Fibroblast of the aortic adventitia (primary cell): ENCODE results near the gene RALGDS. TPM values are rescaled to one million over a fixed set of nuclear protein-coding genes. Genes with fewer than 3 reads are reported as not detected.

Experiments
- DNase-seq: peaks from one replicate; pipeline ENCODE4 v3.0.0-alpha.2; 2010; ENCODE audit warnings: low read depth
- H3K4me3 ChIP-seq: 2 replicates; pipeline ENCODE4 v1.5.1; 2011; ENCODE audit warnings: low read depth, mild to moderate bottlenecking, control low read depth, low read length, moderate library complexity
- total RNA-seq: library from RNA; depleted of rRNA; stranded (reverse); fragments of >200 nt; gene quantifications from 2 replicates; pipeline ENCODE4 v1.2.3, GENCODE V29; 2012; ENCODE audit warnings: low replicate concordance
- TF ChIP-seq, protein P1 (sequence below): IDR thresholded peaks from 2 replicates; pipeline ENCODE4 v1.5.1; 2011; ENCODE audit warnings: mild to moderate bottlenecking, low read length, control low read depth, inconsistent platforms; ENCODE audit not compliant: insufficient read depth

Gene RALGDS
- total RNA-seq, 1 donor: 15.6 TPM

DNA sequence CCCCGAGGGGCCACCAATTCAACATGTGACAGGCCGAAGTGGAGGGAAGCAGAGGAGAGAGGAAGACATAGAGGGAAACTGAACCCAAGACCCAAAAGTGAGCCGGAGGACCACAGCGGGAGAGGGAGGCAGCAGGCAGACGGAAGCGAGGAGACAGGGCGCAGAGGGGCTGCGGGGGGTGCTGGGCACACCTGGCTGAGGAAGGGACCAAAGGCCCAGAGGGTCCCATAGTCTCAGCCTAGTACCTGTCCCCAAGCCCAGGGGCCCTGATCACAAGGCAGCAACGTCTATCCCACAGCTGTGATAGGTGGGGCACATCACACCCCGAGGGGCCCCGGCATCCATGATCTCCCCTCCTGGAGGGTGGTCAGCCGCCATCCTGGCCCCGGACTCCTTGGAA is 7.1 kb upstream of the RALGDS start:
- no peak for DNase-seq
- no peak overlapping the region for H3K4me3 ChIP-seq
- TF ChIP-seq, protein P1, sequence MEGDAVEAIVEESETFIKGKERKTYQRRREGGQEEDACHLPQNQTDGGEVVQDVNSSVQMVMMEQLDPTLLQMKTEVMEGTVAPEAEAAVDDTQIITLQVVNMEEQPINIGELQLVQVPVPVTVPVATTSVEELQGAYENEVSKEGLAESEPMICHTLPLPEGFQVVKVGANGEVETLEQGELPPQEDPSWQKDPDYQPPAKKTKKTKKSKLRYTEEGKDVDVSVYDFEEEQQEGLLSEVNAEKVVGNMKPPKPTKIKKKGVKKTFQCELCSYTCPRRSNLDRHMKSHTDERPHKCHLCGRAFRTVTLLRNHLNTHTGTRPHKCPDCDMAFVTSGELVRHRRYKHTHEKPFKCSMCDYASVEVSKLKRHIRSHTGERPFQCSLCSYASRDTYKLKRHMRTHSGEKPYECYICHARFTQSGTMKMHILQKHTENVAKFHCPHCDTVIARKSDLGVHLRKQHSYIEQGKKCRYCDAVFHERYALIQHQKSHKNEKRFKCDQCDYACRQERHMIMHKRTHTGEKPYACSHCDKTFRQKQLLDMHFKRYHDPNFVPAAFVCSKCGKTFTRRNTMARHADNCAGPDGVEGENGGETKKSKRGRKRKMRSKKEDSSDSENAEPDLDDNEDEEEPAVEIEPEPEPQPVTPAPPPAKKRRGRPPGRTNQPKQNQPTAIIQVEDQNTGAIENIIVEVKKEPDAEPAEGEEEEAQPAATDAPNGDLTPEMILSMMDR: no peak

DNA sequence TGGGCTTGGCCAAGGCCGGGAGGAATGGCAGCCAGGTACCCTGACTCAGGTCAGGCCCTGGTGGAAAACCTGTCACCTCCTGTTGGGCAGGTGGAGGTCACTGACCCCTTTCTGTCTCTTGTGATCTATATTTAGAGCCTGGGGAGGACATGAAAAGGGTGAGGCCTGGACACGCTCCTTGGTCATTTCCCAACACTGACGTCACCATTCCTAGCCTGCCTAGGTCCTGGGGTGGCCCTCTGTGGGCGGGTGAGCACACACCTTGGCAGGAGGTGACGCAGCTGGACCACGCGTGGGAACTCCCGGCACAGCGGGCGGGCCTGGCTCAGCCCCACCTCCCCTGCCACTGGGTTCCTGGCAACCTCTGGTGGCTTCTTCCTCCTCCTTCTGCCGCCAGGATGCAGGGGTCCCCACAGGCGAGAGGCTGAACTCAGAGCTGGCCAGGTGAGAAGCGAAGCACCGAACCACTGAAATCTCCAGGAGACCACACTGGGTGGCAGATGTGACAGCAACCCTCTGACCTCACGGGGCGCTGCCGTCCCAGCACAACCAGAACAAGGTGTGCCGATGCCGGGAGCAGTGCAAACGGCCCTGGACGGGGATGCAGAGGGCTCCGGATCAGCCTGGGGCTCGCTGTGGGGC is 6.4 kb upstream of the RALGDS start:
- TF ChIP-seq, protein P1: no peak
- DNase-seq: no peak
- no peak overlapping the region for H3K4me3 ChIP-seq

DNA sequence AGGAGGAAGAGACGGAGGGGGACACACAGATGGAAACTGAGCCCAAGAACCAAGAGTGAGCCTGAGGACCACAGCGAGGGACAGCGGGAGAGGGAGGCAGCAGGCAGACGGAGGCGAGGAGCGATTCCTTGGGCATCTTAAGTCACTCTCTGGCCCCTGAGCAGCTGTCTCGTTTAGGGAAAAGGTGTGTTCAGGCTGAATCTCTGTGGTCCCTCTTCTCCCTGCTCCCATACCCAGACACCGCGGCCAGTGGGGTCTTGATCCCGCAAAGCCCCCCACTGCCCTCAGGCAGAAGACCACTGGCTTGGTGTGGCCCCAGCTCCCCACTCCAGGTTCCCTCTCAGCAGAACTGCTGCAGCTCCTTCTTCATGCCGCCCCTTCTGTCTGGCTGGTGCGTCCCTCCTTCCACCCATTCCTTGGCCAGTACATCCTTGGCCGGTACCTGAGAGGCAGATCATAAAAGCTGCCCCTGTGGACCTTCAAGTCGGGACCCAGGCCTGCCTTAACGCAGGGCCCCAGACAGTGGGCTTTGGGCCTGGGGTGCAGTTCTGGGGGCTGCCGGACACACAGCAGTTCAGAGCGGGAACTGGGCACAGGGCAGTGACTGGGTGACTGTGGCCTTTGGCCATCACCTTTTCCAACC is 5.8 kb upstream of the RALGDS start:
- DNase-seq: no peak
- H3K4me3 ChIP-seq: no peak overlapping the region
- TF ChIP-seq, protein P1: no peak

DNA sequence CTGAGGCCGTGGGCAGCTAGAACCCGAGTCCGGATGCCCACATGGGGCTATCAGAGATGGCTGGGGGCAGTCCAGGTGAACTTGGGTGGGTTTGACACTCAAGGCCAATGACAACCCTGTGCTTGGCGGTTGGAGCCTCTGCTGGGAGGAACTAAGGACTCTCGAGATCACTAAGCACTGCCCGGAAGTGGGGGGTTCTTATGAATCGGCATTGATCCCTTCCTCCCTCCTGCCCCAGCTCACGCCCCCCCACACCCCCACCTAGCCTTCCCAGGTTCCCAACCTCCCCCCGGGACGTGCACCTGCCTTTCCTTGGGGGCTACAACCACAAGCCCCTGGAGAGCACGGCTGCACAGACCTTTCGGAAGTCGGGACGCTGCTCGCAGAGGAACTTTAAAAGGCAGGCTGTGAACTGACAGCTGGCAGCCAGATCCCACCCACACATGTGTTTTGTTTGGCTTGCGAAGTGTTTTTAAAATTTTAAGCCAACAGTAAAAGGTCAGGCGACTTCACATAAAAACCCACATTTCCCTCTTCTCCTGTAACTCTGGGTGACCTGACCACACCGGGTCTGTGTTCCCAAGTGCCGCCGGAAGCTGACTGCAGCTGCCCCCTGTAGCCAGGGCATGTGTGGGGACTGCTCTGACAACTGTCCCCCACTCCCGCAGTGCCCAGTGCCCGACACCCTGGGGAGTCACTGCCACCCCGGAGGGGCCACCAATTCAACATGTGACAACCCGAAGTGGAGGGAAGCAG is 5.1 kb upstream of the RALGDS start:
- no peak overlapping the region for H3K4me3 ChIP-seq
- TF ChIP-seq, protein P1: no peak
- DNase-seq: peak; percentile 52

DNA sequence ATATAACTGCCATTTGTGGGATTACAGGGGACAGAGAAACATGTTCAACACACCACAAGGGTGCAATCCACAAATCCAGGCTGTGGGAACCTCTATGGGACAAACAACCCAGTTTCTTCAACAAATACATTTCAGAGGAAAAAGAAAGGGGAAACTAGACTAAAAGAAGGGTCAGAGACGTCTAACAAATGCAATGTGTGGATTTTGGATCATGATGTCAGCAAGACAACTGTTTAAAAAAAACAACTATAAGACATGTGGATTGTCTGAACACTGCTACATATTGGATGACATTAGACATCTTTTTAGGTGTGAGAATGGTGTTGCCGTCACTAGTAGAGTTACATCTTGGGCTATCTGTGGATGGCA is 3.9 kb upstream of the RALGDS start:
- DNase-seq: no peak
- H3K4me3 ChIP-seq: no peak overlapping the region
- TF ChIP-seq, protein P1: no peak

DNA sequence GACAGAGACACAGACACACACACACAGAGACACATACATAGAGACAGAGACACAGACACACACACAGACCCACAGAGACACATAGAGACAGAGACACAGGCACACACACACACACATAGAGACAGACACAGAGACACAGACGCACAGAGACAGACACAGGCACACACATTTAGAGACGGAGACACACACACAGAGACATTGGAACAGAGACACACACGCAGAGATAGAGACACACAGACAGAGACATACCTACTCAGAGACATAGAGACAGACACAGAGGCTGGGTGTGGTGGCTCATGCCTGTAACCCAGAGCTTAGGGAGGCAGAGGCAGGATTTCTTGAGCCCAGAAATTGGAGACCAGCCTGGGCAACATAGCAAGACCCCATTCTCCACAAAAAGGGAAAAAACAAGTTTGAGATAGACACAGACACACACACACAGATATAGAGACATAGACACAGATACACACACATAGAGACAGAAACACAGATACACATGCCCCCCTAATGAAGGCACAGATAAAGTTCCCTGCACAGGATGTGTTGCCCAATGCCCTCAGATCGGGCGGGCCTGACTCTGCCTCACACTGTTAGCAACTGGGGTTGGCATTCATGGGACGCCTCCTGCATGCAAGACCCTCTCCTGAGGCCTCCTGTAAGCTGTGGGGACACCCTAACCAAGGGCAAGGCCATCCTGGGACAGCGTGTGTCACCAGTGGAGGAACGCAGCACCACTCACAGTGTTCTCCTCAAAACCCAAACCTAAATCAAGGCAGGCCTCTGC is 3.3 kb upstream of the RALGDS start:
- H3K4me3 ChIP-seq: no peak overlapping the region
- TF ChIP-seq, protein P1: no peak
- DNase-seq: no peak
